GM19035 (cell line): ENCODE data around the gene FAM162A.
"Not testable (repeated sequence)": the region's sequence is repeated elsewhere in the genome, so short reads cannot be mapped to it uniquely, and the experiment has no call there.

Experiments
- ATAC-seq: cut with Tn5 transposase; IDR thresholded peaks from one replicate; pipeline ENCODE4 v1.9.1; 2021; ENCODE audit not compliant: unreplicated experiment

FAM162A gene

DNA sequence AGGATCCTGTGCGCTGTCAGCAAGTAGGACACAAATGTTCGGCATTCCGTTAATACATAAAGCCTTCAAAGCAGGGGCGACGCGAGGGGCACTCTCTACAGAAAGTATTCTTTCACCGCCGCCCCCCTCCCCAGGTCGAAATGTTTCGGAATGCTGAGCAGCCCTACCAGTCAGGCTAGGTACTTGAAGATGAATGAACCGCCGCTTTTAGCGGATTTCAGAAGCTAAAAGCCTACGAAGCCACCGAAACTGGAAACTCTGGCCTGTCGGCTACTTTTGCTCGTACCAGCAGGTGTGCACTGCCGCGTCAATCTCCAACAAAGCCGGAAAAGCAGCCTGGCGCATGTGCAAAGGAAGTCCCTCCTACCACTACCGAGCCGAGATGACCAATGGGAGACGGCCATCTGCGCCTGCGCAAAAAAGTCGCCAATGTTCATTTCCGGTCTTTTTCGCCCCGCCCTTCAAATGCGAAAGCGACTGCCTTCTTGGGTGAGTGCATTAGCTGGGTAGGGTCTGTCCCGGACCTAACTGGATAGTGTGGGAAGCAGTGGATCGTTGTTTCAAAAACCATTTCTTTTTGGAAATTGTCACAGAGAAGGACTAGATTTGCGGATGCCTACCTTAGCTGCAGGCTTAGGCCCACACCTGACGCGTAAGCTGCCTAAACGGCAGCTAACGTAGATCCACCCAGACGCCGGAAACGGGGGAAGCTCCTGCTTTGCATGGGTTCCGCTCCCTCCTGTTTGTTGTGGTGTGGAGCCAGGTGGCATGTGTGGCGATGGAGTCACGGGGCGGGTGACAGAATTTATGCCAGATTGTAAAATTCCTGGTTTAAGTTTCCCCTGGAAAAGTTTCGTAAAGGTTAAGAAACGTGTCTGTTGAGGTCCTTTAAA, 32.0 kb downstream of the FAM162A start, which contains the start of gene WDR5B:
Gene WDR5B (minus strand): TSS at position 301 of the 893 bp plus-strand sequence. CDS start 534 bp downstream, outside the sequence.
- ATAC-seq = peak; percentile 86

GRCh38 chr3:122416966-122417365, 33.0 kb downstream of the FAM162A start:
- no peak for ATAC-seq

DNA sequence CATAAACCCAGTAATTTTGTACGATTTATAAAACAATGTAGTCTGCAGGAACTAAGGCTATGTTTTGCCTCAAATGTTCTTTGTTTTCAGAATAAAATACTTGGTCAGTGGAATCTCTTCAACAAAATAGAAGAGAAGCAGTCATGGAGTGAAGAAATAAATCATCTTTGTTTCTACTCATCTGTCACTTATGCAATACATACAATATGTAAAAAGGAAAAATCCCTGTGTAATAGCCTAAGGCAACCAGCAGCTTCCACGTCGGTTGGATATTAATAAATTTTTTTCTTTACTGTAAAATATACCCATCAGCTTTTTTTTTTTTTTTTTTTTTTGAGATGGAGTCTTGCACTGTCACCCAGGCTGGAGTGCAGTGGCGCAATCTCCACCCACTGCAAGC, 37.1 kb downstream of the FAM162A start:
- ATAC-seq = no peak

DNA sequence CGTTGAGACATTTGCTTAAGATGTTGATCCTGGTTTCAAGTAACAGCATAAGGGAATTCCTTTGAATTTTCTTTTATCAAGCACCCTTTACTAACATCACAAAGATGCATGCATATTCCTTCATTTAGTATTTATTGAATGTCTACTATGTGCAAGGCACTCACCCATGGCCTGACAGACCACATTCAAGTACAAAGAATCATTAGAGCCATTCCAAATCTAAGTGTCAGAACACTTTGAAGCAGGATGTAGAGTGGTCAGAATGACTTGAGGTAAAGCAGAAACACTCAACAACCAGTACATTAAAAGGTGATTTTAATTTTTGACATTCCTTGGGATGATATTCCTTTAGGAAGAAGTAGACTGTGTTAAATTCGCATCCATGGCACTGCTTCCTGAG, 37.9 kb downstream of the FAM162A start:
- ATAC-seq = no peak

GRCh38 chr3:122427857-122428471, 44.0 kb downstream of the FAM162A start:
- ATAC-seq = no peak

- ATAC-seq = no peak
Measured at GRCh38 chr3:122430371-122430770, 46.4 kb downstream of the FAM162A start.

- no peak for ATAC-seq
Measured at GRCh38 chr3:122435950-122436349, 52.0 kb downstream of the FAM162A start.

- ATAC-seq = no peak
Measured at GRCh38 chr3:122443090-122443489, 59.1 kb downstream of the FAM162A start.

- ATAC-seq = not testable (repeated sequence)
Measured at GRCh38 chr3:122443762-122444490, 59.9 kb downstream of the FAM162A start.

- ATAC-seq = not testable (repeated sequence)
Measured at GRCh38 chr3:122444491-122444887, 60.5 kb downstream of the FAM162A start.

- ATAC-seq = not testable (repeated sequence)
Measured at GRCh38 chr3:122448218-122448617, 64.2 kb downstream of the FAM162A start.

- no peak for ATAC-seq
Measured at GRCh38 chr3:122451371-122451770, 67.4 kb downstream of the FAM162A start.

DNA sequence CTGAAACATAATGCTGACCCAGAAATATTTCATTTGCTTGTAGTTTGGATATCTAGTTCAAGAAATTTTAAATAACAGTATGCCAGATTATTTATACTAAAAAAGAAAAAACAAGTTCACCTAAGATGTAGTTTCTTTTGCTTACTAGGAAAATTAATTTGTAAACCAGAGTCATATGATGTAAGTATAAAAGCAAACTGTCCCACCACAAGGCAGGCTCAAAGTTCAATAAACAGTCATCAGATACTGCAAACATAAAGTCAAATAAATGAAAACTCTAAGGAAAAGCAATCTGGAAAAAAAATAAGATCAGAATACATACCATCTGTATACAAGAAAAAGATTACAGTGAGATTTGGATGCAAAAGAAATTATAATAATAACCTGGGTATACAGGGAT, 72.1 kb downstream of the FAM162A start:
- ATAC-seq = no peak

- ATAC-seq = no peak
Measured at GRCh38 chr3:122457706-122458105, 73.7 kb downstream of the FAM162A start.

DNA sequence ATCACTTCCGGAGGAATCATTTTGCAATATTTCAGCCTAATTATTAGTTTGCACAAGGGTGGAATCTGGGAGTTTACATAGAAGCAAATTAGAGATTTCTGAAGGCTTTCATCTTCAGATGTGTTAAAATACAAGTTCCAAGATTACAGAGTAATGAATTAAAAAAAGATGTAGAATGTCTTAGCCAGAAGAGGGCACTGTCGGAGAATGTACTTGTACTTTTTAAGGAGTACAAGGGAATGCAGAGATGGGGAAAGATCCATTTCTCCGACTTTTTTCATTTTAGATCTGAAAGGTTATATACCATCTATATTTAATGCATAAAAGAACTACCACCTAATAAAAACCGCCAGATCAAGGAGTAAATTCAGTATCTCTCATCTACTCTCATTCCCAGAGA, 75.0 kb downstream of the FAM162A start:
- no peak for ATAC-seq

- no peak for ATAC-seq
Measured at GRCh38 chr3:122461806-122462205, 77.8 kb downstream of the FAM162A start.
